Measurements from ENCODE around the gene NTN1.

Gene NTN1

DNA sequence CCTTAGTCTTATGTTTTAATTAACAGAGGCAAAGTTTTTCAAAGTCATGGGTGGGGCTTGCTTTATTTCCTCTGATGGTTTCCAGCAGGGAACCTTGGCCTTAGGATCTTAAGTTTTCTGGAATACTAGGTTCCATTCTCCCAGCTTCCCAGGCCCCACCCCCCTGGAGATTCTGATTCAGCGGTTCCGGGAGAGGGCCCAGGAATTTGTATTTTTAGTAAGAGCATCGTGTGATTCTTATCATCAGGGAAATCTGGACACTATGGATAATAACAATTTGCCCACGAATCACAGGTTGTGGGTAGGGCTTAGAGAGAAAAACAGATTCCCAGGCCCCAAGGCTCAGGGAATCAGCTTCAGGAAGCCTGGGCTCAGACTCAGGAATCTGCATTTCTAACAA is 263.6 kb downstream of the NTN1 start:
- H3K9me3 ChIP-seq (ENCODE audit: control insufficient read depth, insufficient read depth, low read depth, low read length), result no peaks in the 10 kb centered on the region
- no peak overlapping the region for H3K4me3 ChIP-seq (ENCODE audit: low read depth, low read length)
- 0 out of 2 replicates have a peak, but pooled peaks cover 2% of the 10 kb centered on the region for H3K4me1 ChIP-seq (ENCODE audit: control insufficient read depth, insufficient read depth, low read length)
- no peak for TF ChIP-seq ZNF544 (tag by site-specific recombination; IDR thresholded peaks at IDR 0.05)
- TF ChIP-seq ZBTB20 (tag by site-specific recombination; IDR thresholded peaks at IDR 0.05), result peak; percentile 71
- H3K36me3 ChIP-seq (ENCODE audit: control insufficient read depth in 2 of 2, insufficient read depth in 1 of 2, low read length in 2 of 2), result no peaks in the 10 kb centered on the region
- ChIA-PET CTCF (interaction anchor here (0.6 kb wide), 1 partner anchor 292 kb away, joined by 3 read pairs; the partner anchor contains the start of gene CFAP52), POLR2A (no interaction called here)
- H3K27ac ChIP-seq (ENCODE audit: extremely low read depth, low read depth, low read length), result no peak overlapping the region

DNA sequence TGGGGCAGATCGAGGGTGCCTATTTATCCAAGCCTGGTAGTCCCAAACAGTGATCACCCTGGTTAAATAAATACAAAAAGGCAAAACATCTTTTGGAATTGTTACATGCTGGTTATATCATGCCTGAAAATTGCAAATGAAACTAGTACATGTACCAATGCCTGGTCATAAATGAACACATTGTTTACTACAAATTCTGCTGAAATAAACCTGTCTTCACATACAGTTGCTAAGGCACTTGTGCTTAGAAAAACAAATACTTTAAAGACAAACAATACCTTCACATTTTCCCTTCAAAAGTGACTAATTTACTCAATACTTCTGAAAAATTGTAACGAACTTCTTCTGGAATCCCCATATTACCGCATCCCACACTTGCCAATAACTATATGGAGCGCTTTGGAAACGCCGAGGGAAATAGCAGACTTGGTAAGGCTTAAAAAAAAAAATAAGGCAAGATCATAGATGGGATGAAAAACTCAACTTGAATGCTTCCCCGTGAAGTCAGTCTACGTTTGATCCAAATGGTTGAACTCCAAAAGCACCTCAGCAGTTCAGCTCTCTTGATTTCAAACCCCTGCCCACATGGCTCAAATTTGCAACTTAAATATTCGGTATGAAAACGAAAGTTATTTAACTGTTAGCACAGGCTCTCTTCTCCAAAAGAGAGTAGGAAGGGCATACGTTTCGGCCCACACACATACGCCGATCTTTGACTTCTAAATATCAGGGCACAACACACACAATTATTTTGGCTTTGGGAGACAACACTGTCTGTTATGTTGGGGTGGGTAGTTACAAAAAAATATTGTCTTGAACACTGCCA is 264.5 kb downstream of the NTN1 start:
- no peaks in the 10 kb centered on the region for H3K36me3 ChIP-seq (ENCODE audit: control insufficient read depth in 2 of 2, insufficient read depth in 1 of 2, low read length in 2 of 2)
- no peak overlapping the region for H3K27ac ChIP-seq (ENCODE audit: extremely low read depth, low read depth, low read length)
- H3K4me1 ChIP-seq (ENCODE audit: control insufficient read depth, insufficient read depth, low read length), result 0 out of 2 replicates have a peak, but pooled peaks cover 2% of the 10 kb centered on the region
- H3K9me3 ChIP-seq (ENCODE audit: control insufficient read depth, insufficient read depth, low read depth, low read length), result no peaks in the 10 kb centered on the region
- ChIA-PET POLR2A (no interaction called here), CTCF (interaction anchor here (0.6 to 0.8 kb wide), 2 partner anchors 91 to 483 kb away, joined by 3 read pairs; no protein-coding TSS in a partner anchor)
- TF ChIP-seq ZNF426 (tag by site-specific recombination; IDR thresholded peaks at IDR 0.05) (no peak), ZNF670 (tag by site-specific recombination; IDR thresholded peaks at IDR 0.05; ENCODE audit: low read depth) (no peak), ZNF302 (tag by site-specific recombination; IDR thresholded peaks at IDR 0.05; ENCODE audit: low read depth) (no peak), ZNF777 (tag by site-specific recombination; IDR thresholded peaks at IDR 0.05; ENCODE audit: borderline replicate concordance) (no peak), ZNF354C (tag by site-specific recombination; IDR thresholded peaks at IDR 0.05; ENCODE audit: borderline replicate concordance, low read depth) (no peak), ZNF837 (tag by site-specific recombination; IDR thresholded peaks at IDR 0.05) (no peak), ZXDB (tag by site-specific recombination; IDR thresholded peaks at IDR 0.05) (no peak), REPIN1 (tag by site-specific recombination; IDR thresholded peaks at IDR 0.05; ENCODE audit: low read depth) (no peak), ZNF776 (tag by site-specific recombination; IDR thresholded peaks at IDR 0.05; ENCODE audit: borderline replicate concordance) (no peak), TCF7L2 (IDR thresholded peaks at IDR 0.05; ENCODE audit: borderline replicate concordance, low read depth, low read length) (no peak), ZNF19 (tag by site-specific recombination; IDR thresholded peaks at IDR 0.05; ENCODE audit: low read depth) (no peak), ZNF571 (tag by site-specific recombination; IDR thresholded peaks at IDR 0.05) (no peak), HOXC10 (CRISPR knock-in tag; IDR thresholded peaks at IDR 0.05) (no peak)
- TF ChIP-seq, protein P1, sequence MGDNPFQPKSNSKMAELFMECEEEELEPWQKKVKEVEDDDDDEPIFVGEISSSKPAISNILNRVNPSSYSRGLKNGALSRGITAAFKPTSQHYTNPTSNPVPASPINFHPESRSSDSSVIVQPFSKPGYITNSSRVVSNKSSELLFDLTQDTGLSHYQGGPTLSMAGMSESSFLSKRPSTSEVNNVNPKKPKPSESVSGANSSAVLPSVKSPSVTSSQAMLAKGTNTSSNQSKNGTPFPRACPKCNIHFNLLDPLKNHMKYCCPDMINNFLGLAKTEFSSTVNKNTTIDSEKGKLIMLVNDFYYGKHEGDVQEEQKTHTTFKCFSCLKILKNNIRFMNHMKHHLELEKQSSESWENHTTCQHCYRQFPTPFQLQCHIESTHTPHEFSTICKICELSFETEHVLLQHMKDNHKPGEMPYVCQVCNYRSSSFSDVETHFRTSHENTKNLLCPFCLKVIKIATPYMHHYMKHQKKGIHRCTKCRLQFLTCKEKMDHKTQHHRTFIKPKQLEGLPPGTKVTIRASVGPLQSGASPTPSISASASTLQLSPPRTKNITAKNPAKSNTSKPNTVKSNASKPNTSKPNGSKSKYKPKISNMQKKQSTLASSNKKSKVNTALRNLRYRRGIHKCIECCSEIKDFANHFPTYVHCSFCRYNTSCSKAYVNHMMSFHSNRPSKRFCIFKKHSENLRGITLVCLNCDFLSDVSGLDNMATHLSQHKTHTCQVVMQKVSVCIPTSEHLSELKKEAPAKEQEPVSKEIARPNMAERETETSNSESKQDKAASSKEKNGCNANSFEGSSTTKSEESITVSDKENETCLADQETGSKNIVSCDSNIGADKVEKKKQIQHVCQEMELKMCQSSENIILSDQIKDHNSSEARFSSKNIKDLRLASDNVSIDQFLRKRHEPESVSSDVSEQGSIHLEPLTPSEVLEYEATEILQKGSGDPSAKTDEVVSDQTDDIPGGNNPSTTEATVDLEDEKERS (tag by site-specific recombination; IDR thresholded peaks at IDR 0.05), result no peak
- TF ChIP-seq, protein P2, sequence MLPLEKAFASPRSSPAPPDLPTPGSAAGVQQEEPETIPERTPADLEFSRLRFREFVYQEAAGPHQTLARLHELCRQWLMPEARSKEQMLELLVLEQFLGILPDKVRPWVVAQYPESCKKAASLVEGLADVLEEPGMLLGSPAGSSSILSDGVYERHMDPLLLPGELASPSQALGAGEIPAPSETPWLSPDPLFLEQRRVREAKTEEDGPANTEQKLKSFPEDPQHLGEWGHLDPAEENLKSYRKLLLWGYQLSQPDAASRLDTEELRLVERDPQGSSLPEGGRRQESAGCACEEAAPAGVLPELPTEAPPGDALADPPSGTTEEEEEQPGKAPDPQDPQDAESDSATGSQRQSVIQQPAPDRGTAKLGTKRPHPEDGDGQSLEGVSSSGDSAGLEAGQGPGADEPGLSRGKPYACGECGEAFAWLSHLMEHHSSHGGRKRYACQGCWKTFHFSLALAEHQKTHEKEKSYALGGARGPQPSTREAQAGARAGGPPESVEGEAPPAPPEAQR (tag by site-specific recombination; IDR thresholded peaks at IDR 0.05), result no peak
- TF ChIP-seq, protein P3, sequence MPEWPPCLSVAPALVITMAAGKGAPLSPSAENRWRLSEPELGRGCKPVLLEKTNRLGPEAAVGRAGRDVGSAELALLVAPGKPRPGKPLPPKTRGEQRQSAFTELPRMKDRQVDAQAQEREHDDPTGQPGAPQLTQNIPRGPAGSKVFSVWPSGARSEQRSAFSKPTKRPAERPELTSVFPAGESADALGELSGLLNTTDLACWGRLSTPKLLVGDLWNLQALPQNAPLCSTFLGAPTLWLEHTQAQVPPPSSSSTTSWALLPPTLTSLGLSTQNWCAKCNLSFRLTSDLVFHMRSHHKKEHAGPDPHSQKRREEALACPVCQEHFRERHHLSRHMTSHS (tag by site-specific recombination; IDR thresholded peaks at IDR 0.05), result no peak
- TF ChIP-seq, protein P4, sequence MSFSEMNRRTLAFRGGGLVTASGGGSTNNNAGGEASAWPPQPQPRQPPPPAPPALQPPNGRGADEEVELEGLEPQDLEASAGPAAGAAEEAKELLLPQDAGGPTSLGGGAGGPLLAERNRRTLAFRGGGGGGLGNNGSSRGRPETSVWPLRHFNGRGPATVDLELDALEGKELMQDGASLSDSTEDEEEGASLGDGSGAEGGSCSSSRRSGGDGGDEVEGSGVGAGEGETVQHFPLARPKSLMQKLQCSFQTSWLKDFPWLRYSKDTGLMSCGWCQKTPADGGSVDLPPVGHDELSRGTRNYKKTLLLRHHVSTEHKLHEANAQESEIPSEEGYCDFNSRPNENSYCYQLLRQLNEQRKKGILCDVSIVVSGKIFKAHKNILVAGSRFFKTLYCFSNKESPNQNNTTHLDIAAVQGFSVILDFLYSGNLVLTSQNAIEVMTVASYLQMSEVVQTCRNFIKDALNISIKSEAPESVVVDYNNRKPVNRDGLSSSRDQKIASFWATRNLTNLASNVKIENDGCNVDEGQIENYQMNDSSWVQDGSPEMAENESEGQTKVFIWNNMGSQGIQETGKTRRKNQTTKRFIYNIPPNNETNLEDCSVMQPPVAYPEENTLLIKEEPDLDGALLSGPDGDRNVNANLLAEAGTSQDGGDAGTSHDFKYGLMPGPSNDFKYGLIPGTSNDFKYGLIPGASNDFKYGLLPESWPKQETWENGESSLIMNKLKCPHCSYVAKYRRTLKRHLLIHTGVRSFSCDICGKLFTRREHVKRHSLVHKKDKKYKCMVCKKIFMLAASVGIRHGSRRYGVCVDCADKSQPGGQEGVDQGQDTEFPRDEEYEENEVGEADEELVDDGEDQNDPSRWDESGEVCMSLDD (tag by site-specific recombination; IDR thresholded peaks at IDR 0.05), result no peak
- TF ChIP-seq, protein P5, sequence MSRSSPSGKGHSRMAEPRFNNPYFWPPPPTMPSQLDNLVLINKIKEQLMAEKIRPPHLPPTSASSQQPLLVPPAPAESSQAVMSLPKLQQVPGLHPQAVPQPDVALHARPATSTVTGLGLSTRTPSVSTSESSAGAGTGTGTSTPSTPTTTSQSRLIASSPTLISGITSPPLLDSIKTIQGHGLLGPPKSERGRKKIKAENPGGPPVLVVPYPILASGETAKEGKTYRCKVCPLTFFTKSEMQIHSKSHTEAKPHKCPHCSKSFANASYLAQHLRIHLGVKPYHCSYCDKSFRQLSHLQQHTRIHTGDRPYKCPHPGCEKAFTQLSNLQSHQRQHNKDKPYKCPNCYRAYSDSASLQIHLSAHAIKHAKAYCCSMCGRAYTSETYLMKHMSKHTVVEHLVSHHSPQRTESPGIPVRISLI (tag by site-specific recombination; IDR thresholded peaks at IDR 0.05), result no peak
- TF ChIP-seq, protein P6, sequence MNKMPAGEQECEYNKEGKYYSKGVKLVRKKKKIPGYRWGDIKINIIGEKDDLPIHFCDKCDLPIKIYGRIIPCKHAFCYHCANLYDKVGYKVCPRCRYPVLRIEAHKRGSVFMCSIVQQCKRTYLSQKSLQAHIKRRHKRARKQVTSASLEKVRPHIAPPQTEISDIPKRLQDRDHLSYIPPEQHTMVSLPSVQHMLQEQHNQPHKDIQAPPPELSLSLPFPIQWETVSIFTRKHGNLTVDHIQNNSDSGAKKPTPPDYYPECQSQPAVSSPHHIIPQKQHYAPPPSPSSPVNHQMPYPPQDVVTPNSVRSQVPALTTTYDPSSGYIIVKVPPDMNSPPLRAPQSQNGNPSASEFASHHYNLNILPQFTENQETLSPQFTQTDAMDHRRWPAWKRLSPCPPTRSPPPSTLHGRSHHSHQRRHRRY (tag by site-specific recombination; IDR thresholded peaks at IDR 0.05), result no peak
- no peak overlapping the region for H3K4me3 ChIP-seq (ENCODE audit: low read depth, low read length)

Measured in HEK293 (cell line).